Endothelial cell of umbilical vein (primary cell): ENCODE data around the gene LRCH3. TPM values are rescaled to one million over a fixed set of nuclear protein-coding genes. Genes with fewer than 3 reads are reported as not detected.
"Not testable (repeated sequence)": the region's sequence is repeated elsewhere in the genome, so short reads cannot be mapped to it uniquely, and the experiment has no call there.

Source experiments
- BruUV-seq: library from RNA; stranded (reverse); fragments of 400-500 nt; replicated peaks from 2 replicates; lab custom pipeline; 2021; lab: Mats Ljungman, UMichigan
- CTCF ChIA-PET: fragments of 300-600, 350-600 bp; sonication (Branson Sonifier 250); formaldehyde crosslinking; loops from one replicate; lab custom pipeline; 2021; ENCODE audit warnings: antibody characterized with exemption, inconsistent platforms; lab: Charles Lee
- POLR2A ChIA-PET: fragments of 300-600, 350-600 bp; sonication (Branson Sonifier 250); formaldehyde crosslinking; loops from one replicate; lab custom pipeline; 2021; ENCODE audit warnings: antibody characterized with exemption, inconsistent platforms; lab: Charles Lee
- DNase-seq: peaks from one replicate; pipeline ENCODE4 v3.0.0-alpha.2; 2011; ENCODE audit warnings: low read depth, low spot score
- FAIRE-seq: peaks from 2 replicates; lab custom pipeline; 2011; peaks lifted over from hg19 to GRCh38; lab: Jason Lieb, UNC
- H2AFZ ChIP-seq: 2 replicates; pipeline ENCODE4 v1.6.0; 2012; ENCODE audit warnings: low read depth, low read length, control low read depth, inconsistent platforms
- H3K27ac ChIP-seq: 2 replicates; pipeline ENCODE4 v1.5.1; 2011; ENCODE audit warnings: low read depth, mild to moderate bottlenecking, control low read depth, low read length, moderate library complexity; ENCODE audit not compliant: insufficient read depth
- H3K27me3 ChIP-seq, 2 experiments: 2 replicates each; pipeline versions ENCODE4 v1.6.0 to v1.6.1; 2011; ENCODE audit warnings: low read length in 2 of 2, mixed read lengths in 1 of 2; ENCODE audit not compliant: control insufficient read depth in 2 of 2, insufficient read depth in 2 of 2
- H3K36me3 ChIP-seq, 2 experiments: 2 replicates in 1 of 2; 3 replicates in 1 of 2; pipeline ENCODE4 v1.5.1; 2011; ENCODE audit warnings: low read length in 2 of 2, mild to moderate bottlenecking in 1 of 2, moderate library complexity in 1 of 2; ENCODE audit not compliant: control insufficient read depth in 2 of 2, insufficient read depth in 2 of 2; ENCODE audit errors: extremely low read depth in 1 of 2
- H3K4me1 ChIP-seq: 3 replicates; pipeline ENCODE4 v1.5.1; 2011; ENCODE audit warnings: mild to moderate bottlenecking, low read length; ENCODE audit not compliant: control insufficient read depth, insufficient read depth; ENCODE audit errors: extremely low read depth
- H3K4me2 ChIP-seq: 2 replicates; pipeline ENCODE4 v1.6.1; 2011; ENCODE audit warnings: low read length, control low read depth, mixed read lengths; ENCODE audit not compliant: insufficient read depth
- H3K4me3 ChIP-seq, 3 experiments: fragments of 200-600 bp in 1 of 3; sonication (generic), shearing (Covaris generic) in 1 of 3; replicated peaks in 1 of 3; 2 replicates each; pipeline ENCODE4 v1.5.1; 2011 to 2016; ENCODE audit warnings: control low read depth in 3 of 3, low read length in 3 of 3, mild to moderate bottlenecking in 2 of 3, inconsistent platforms in 1 of 3, low read depth in 1 of 3, moderate library complexity in 1 of 3; ENCODE audit not compliant: insufficient read depth in 1 of 3
- H3K79me2 ChIP-seq: 2 replicates; pipeline ENCODE4 v1.6.0; 2012; ENCODE audit warnings: low read length, inconsistent platforms; ENCODE audit not compliant: control insufficient read depth, insufficient read depth
- H3K9ac ChIP-seq: replicated peaks from 2 replicates; pipeline ENCODE3; 2011; ENCODE audit warnings: low read length, control low read depth; ENCODE audit not compliant: insufficient read depth; ENCODE audit errors: extremely low read depth
- H3K9me1 ChIP-seq: replicated peaks from 3 replicates; pipeline ENCODE4 v1.6.0; 2011; ENCODE audit warnings: mild to moderate bottlenecking, low read length; ENCODE audit not compliant: control insufficient read depth, insufficient read depth; ENCODE audit errors: extremely low read depth
- H3K9me3 ChIP-seq: replicated peaks from 2 replicates; pipeline ENCODE4 v1.5.1; 2012; ENCODE audit warnings: low read length, inconsistent platforms; ENCODE audit not compliant: control insufficient read depth, insufficient read depth
- H4K20me1 ChIP-seq: replicated peaks from 2 replicates; pipeline ENCODE3; 2011; ENCODE audit warnings: mild to moderate bottlenecking, low read length; ENCODE audit not compliant: control insufficient read depth, insufficient read depth; ENCODE audit errors: extremely low read depth
- EZH2 ChIP-seq: IDR thresholded peaks from 2 replicates; pipeline ENCODE4 v1.6.1; 2012; ENCODE audit warnings: borderline replicate concordance, low read depth, mild to moderate bottlenecking, moderate library complexity, low read length, inconsistent platforms; ENCODE audit not compliant: severe bottlenecking
- FOS ChIP-seq: IDR thresholded peaks from 2 replicates; pipeline ENCODE4 v1.6.1; 2011; ENCODE audit warnings: mild to moderate bottlenecking, low read length, moderate library complexity, borderline replicate concordance; ENCODE audit not compliant: insufficient read depth
- GATA2 ChIP-seq: IDR thresholded peaks from 2 replicates; pipeline ENCODE4 v1.7.0; 2011; ENCODE audit warnings: low read depth, mild to moderate bottlenecking, moderate library complexity, mixed read lengths, low read length; ENCODE audit not compliant: insufficient read length, insufficient read depth
- JUN ChIP-seq: IDR thresholded peaks from 2 replicates; pipeline ENCODE4 v1.6.1; 2011; ENCODE audit warnings: borderline replicate concordance, low read depth; ENCODE audit not compliant: insufficient read length, insufficient read depth
- POLR2A ChIP-seq: IDR thresholded peaks from 2 replicates; pipeline ENCODE4 v1.6.1; 2012; ENCODE audit warnings: low read depth, mild to moderate bottlenecking, control low read depth, low read length
- POLR2AphosphoS5 ChIP-seq: IDR thresholded peaks from 2 replicates; pipeline ENCODE4 v1.6.1; 2012; ENCODE audit warnings: low read depth, mild to moderate bottlenecking, control low read depth, low read length, moderate library complexity; ENCODE audit not compliant: insufficient read depth
- dilution Hi-C: fragments of 300-500 bp; cut with MboI; formaldehyde crosslinking; loops from one replicate; pipeline ENCODE4 v1.15.0; 2019; ENCODE audit warnings: low sequenced_read_pairs; ENCODE audit not compliant: extremely low pct_ligation_motif_present
- intact Hi-C: fragments of 100-400 bp; cut with micrococcal nuclease; formaldehyde crosslinking; loops from one replicate; pipeline ENCODE4 v1.10.0; 2022
- polyA plus RNA-seq, 4 experiments: library from polyadenylated mRNA; depleted of rRNA in 3 of 4; stranded (reverse) in 3 of 4; unstranded in 1 of 4; fragments of >200 nt; gene quantifications; 2 replicates each; pipeline versions ENCODE4 v1.2.1 to v1.2.3, GENCODE V29; 2011 to 2012; ENCODE audit warnings: missing spikeins in 1 of 4
- total RNA-seq: library from RNA; stranded (reverse); gene quantifications from 2 replicates; pipeline ENCODE4 v1.2.3, GENCODE V29; 2021
- TF ChIP-seq, protein P1 (sequence below): IDR thresholded peaks from 2 replicates; pipeline ENCODE4 v1.6.1; 2011; ENCODE audit not compliant: insufficient read depth, insufficient read length
- TF ChIP-seq, protein P2 (sequence below), 2 donors: IDR thresholded peaks; 1 replicate in 1 of 2; 2 replicates in 1 of 2; pipeline ENCODE4 v1.5.1; 2011; ENCODE audit warnings: low read length in 2 of 2, mild to moderate bottlenecking in 2 of 2, moderate library complexity in 2 of 2, control low read depth in 1 of 2, inconsistent platforms in 1 of 2, low read depth in 1 of 2; ENCODE audit not compliant: insufficient read depth in 1 of 2; ENCODE audit errors: extremely low read depth in 1 of 2

The LRCH3 gene
- total and polyA plus RNA-seq, 2 donors (not counting 3 experiments of a cell fraction or from before 2014, with no cell fraction given), result 43.9 to 60.3 TPM

DNA sequence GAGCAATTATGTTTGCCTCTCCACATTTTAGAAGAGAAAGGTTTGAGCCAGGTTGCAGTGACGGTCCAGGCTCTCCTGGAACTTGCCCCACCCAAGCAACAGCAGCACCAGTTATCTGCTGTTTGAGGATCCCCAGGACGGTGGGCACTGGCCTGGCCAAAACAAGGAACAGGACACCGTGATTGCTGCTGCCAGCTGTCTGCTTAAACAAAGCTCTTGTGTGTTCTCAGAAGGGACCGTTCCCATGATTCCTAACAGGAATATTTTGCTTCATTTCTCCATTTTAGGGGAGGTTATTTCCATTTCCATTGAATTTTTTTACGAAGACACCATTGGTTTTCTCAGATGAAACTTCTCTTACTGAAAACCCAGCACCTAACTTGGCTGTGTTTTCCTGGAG, 92.5 kb downstream of the LRCH3 start:
- BruUV-seq, result no TSS peak
- Histone ChIP-seq H3K27me3 (no peaks in the 10 kb centered on the region), H3K36me3 (peaks cover 3 to 5% of the 10 kb centered on the region in 2 experiments), H3K9me1 (no peaks in the 10 kb centered on the region), H3K4me2 (no peak overlapping the region), H4K20me1 (no peaks in the 10 kb centered on the region), H3K4me1 (no peaks in the 10 kb centered on the region), H3K79me2 (no peaks in the 10 kb centered on the region), H3K9me3 (no peaks in the 10 kb centered on the region), H3K27ac (no peak overlapping the region), H2AFZ (no peak overlapping the region), H3K4me3 (no peak overlapping the region), H3K9ac (no peak overlapping the region)
- dilution Hi-C loops, result no loop called here
- TF ChIP-seq FOS (no peak), GATA2 (no peak), POLR2AphosphoS5 (no peak), JUN (no peak), EZH2 (no peak), POLR2A (no peak)
- TF ChIP-seq, protein P1, sequence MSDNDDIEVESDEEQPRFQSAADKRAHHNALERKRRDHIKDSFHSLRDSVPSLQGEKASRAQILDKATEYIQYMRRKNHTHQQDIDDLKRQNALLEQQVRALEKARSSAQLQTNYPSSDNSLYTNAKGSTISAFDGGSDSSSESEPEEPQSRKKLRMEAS, result no peak
- TF ChIP-seq, protein P2, sequence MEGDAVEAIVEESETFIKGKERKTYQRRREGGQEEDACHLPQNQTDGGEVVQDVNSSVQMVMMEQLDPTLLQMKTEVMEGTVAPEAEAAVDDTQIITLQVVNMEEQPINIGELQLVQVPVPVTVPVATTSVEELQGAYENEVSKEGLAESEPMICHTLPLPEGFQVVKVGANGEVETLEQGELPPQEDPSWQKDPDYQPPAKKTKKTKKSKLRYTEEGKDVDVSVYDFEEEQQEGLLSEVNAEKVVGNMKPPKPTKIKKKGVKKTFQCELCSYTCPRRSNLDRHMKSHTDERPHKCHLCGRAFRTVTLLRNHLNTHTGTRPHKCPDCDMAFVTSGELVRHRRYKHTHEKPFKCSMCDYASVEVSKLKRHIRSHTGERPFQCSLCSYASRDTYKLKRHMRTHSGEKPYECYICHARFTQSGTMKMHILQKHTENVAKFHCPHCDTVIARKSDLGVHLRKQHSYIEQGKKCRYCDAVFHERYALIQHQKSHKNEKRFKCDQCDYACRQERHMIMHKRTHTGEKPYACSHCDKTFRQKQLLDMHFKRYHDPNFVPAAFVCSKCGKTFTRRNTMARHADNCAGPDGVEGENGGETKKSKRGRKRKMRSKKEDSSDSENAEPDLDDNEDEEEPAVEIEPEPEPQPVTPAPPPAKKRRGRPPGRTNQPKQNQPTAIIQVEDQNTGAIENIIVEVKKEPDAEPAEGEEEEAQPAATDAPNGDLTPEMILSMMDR (IDR thresholded peaks at IDR 0.05; ENCODE audit: extremely low read depth in 1 of 2, insufficient read depth in 1 of 2, low read depth in 1 of 2, low read length in 2 of 2), result no peak
- DNase-seq (no peak), FAIRE-seq (no peak)
- ChIA-PET CTCF (no interaction called here), POLR2A (no interaction called here)
- intact Hi-C loops, result no loop called here

DNA sequence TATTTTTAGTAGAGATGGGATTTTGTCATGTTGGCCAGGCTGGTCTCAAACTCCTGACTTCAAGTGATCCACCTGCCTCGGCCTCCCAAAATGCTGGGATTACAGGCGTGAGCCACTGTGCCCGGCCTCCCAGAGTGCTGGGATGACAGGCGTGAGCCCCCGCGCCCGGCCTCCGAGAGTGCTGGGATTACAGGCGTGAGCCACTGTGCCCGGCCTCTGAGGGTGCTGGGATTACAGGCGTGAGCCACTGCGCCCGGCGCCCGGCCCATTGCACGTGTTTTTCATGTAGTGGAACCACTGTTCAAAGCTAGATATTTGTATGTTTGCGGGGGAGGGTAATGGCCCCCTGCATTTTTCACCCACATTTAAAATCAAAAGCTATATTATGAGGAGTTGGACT, 93.3 kb downstream of the LRCH3 start:
- H3K36me3 ChIP-seq, BruUV-seq, DNase-seq, H3K9ac ChIP-seq, intact Hi-C loops, FAIRE-seq, H2AFZ ChIP-seq, POLR2A ChIA-PET, H4K20me1 ChIP-seq, H3K4me1 ChIP-seq, CTCF ChIA-PET, H3K27ac ChIP-seq, dilution Hi-C loops, H3K9me3 ChIP-seq, H3K79me2 ChIP-seq, H3K4me2 ChIP-seq, H3K27me3 ChIP-seq, H3K9me1 ChIP-seq, H3K4me3 ChIP-seq: not testable (repeated sequence)

DNA sequence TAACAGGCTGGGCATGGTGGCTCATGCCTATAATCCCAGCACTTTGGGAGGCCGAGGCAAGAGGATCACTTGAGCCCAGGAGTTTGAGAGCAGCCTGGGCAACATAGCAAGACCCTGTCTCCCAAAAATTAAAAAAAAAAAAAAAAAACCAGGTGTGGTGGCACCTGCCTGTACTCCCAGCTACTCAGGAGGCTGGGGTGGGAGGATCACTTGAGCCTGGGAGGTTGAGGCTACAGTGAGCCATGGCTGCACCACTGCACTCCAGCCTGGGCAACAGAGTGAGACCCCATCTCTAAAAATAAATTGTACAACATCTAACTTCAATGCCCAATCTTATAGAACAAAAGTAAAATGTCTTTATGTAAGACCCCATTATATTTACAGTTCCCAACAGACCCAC, 95.0 kb downstream of the LRCH3 start:
- FAIRE-seq, dilution Hi-C loops, CTCF ChIA-PET: not testable (repeated sequence)

More for the DNA sequence above, 95.0 kb downstream of the LRCH3 start:
- BruUV-seq, DNase-seq, H4K20me1 ChIP-seq, H3K27me3 ChIP-seq, H2AFZ ChIP-seq, H3K9me1 ChIP-seq, intact Hi-C loops, H3K9ac ChIP-seq, H3K4me1 ChIP-seq, H3K36me3 ChIP-seq, POLR2A ChIA-PET, H3K27ac ChIP-seq, H3K4me2 ChIP-seq, H3K4me3 ChIP-seq, H3K9me3 ChIP-seq, H3K79me2 ChIP-seq: not testable (repeated sequence)
